Endothelial cell of umbilical vein (primary cell): ENCODE results near the gene TMEM151B. TPM values are rescaled to one million over a fixed set of nuclear protein-coding genes. Genes with fewer than 3 reads are reported as not detected.

Experiments
- BruUV-seq: library from RNA; stranded (reverse); fragments of 400-500 nt; replicated peaks from 2 replicates; lab custom pipeline; 2021; lab: Mats Ljungman, UMichigan
- CTCF ChIA-PET: fragments of 300-600, 350-600 bp; sonication (Branson Sonifier 250); formaldehyde crosslinking; loops from one replicate; lab custom pipeline; 2021; ENCODE audit warnings: antibody characterized with exemption, inconsistent platforms; lab: Charles Lee
- POLR2A ChIA-PET: fragments of 300-600, 350-600 bp; sonication (Branson Sonifier 250); formaldehyde crosslinking; loops from one replicate; lab custom pipeline; 2021; ENCODE audit warnings: antibody characterized with exemption, inconsistent platforms; lab: Charles Lee
- DNase-seq: peaks from one replicate; pipeline ENCODE4 v3.0.0-alpha.2; 2011; ENCODE audit warnings: low read depth, low spot score
- FAIRE-seq: peaks from 2 replicates; lab custom pipeline; 2011; peaks lifted over from hg19 to GRCh38; lab: Jason Lieb, UNC
- H2AFZ ChIP-seq: 2 replicates; pipeline ENCODE4 v1.6.0; 2012; ENCODE audit warnings: low read depth, low read length, control low read depth, inconsistent platforms
- H3K27ac ChIP-seq: 2 replicates; pipeline ENCODE4 v1.5.1; 2011; ENCODE audit warnings: low read depth, mild to moderate bottlenecking, control low read depth, low read length, moderate library complexity; ENCODE audit not compliant: insufficient read depth
- H3K27me3 ChIP-seq, 2 experiments: 2 replicates each; pipeline versions ENCODE4 v1.6.0 to v1.6.1; 2011; ENCODE audit warnings: low read length in 2 of 2, mixed read lengths in 1 of 2; ENCODE audit not compliant: control insufficient read depth in 2 of 2, insufficient read depth in 2 of 2
- H3K36me3 ChIP-seq, 2 experiments: 2 replicates in 1 of 2; 3 replicates in 1 of 2; pipeline ENCODE4 v1.5.1; 2011; ENCODE audit warnings: low read length in 2 of 2, mild to moderate bottlenecking in 1 of 2, moderate library complexity in 1 of 2; ENCODE audit not compliant: control insufficient read depth in 2 of 2, insufficient read depth in 2 of 2; ENCODE audit errors: extremely low read depth in 1 of 2
- H3K4me1 ChIP-seq: 3 replicates; pipeline ENCODE4 v1.5.1; 2011; ENCODE audit warnings: mild to moderate bottlenecking, low read length; ENCODE audit not compliant: control insufficient read depth, insufficient read depth; ENCODE audit errors: extremely low read depth
- H3K4me2 ChIP-seq: 2 replicates; pipeline ENCODE4 v1.6.1; 2011; ENCODE audit warnings: low read length, control low read depth, mixed read lengths; ENCODE audit not compliant: insufficient read depth
- H3K4me3 ChIP-seq, 3 experiments: fragments of 200-600 bp in 1 of 3; sonication (generic), shearing (Covaris generic) in 1 of 3; replicated peaks in 1 of 3; 2 replicates each; pipeline ENCODE4 v1.5.1; 2011 to 2016; ENCODE audit warnings: control low read depth in 3 of 3, low read length in 3 of 3, mild to moderate bottlenecking in 2 of 3, inconsistent platforms in 1 of 3, low read depth in 1 of 3, moderate library complexity in 1 of 3; ENCODE audit not compliant: insufficient read depth in 1 of 3
- H3K79me2 ChIP-seq: 2 replicates; pipeline ENCODE4 v1.6.0; 2012; ENCODE audit warnings: low read length, inconsistent platforms; ENCODE audit not compliant: control insufficient read depth, insufficient read depth
- H3K9ac ChIP-seq: replicated peaks from 2 replicates; pipeline ENCODE3; 2011; ENCODE audit warnings: low read length, control low read depth; ENCODE audit not compliant: insufficient read depth; ENCODE audit errors: extremely low read depth
- H3K9me1 ChIP-seq: replicated peaks from 3 replicates; pipeline ENCODE4 v1.6.0; 2011; ENCODE audit warnings: mild to moderate bottlenecking, low read length; ENCODE audit not compliant: control insufficient read depth, insufficient read depth; ENCODE audit errors: extremely low read depth
- H3K9me3 ChIP-seq: replicated peaks from 2 replicates; pipeline ENCODE4 v1.5.1; 2012; ENCODE audit warnings: low read length, inconsistent platforms; ENCODE audit not compliant: control insufficient read depth, insufficient read depth
- H4K20me1 ChIP-seq: replicated peaks from 2 replicates; pipeline ENCODE3; 2011; ENCODE audit warnings: mild to moderate bottlenecking, low read length; ENCODE audit not compliant: control insufficient read depth, insufficient read depth; ENCODE audit errors: extremely low read depth
- EZH2 ChIP-seq: IDR thresholded peaks from 2 replicates; pipeline ENCODE4 v1.6.1; 2012; ENCODE audit warnings: borderline replicate concordance, low read depth, mild to moderate bottlenecking, moderate library complexity, low read length, inconsistent platforms; ENCODE audit not compliant: severe bottlenecking
- FOS ChIP-seq: IDR thresholded peaks from 2 replicates; pipeline ENCODE4 v1.6.1; 2011; ENCODE audit warnings: mild to moderate bottlenecking, low read length, moderate library complexity, borderline replicate concordance; ENCODE audit not compliant: insufficient read depth
- GATA2 ChIP-seq: IDR thresholded peaks from 2 replicates; pipeline ENCODE4 v1.7.0; 2011; ENCODE audit warnings: low read depth, mild to moderate bottlenecking, moderate library complexity, mixed read lengths, low read length; ENCODE audit not compliant: insufficient read length, insufficient read depth
- JUN ChIP-seq: IDR thresholded peaks from 2 replicates; pipeline ENCODE4 v1.6.1; 2011; ENCODE audit warnings: borderline replicate concordance, low read depth; ENCODE audit not compliant: insufficient read length, insufficient read depth
- MAX ChIP-seq: IDR thresholded peaks from 2 replicates; pipeline ENCODE4 v1.6.1; 2011; ENCODE audit not compliant: insufficient read depth, insufficient read length
- MYC ChIP-seq: IDR thresholded peaks from one replicate; pipeline ENCODE4 v1.6.1; 2011; ENCODE audit warnings: mild to moderate bottlenecking, low read depth, low read length
- POLR2A ChIP-seq: IDR thresholded peaks from 2 replicates; pipeline ENCODE4 v1.6.1; 2012; ENCODE audit warnings: low read depth, mild to moderate bottlenecking, control low read depth, low read length
- POLR2AphosphoS5 ChIP-seq: IDR thresholded peaks from 2 replicates; pipeline ENCODE4 v1.6.1; 2012; ENCODE audit warnings: low read depth, mild to moderate bottlenecking, control low read depth, low read length, moderate library complexity; ENCODE audit not compliant: insufficient read depth
- dilution Hi-C: fragments of 300-500 bp; cut with MboI; formaldehyde crosslinking; loops from one replicate; pipeline ENCODE4 v1.15.0; 2019; ENCODE audit warnings: low sequenced_read_pairs; ENCODE audit not compliant: extremely low pct_ligation_motif_present
- intact Hi-C: fragments of 100-400 bp; cut with micrococcal nuclease; formaldehyde crosslinking; loops from one replicate; pipeline ENCODE4 v1.10.0; 2022
- polyA plus RNA-seq, 4 experiments: library from polyadenylated mRNA; depleted of rRNA in 3 of 4; stranded (reverse) in 3 of 4; unstranded in 1 of 4; fragments of >200 nt; gene quantifications; 2 replicates each; pipeline versions ENCODE4 v1.2.1 to v1.2.3, GENCODE V29; 2011 to 2012; ENCODE audit warnings: missing spikeins in 1 of 4
- total RNA-seq: library from RNA; stranded (reverse); gene quantifications from 2 replicates; pipeline ENCODE4 v1.2.3, GENCODE V29; 2021
- TF ChIP-seq, protein P1 (sequence below), 2 donors: IDR thresholded peaks; 1 replicate in 1 of 2; 2 replicates in 1 of 2; pipeline ENCODE4 v1.5.1; 2011; ENCODE audit warnings: low read length in 2 of 2, mild to moderate bottlenecking in 2 of 2, moderate library complexity in 2 of 2, control low read depth in 1 of 2, inconsistent platforms in 1 of 2, low read depth in 1 of 2; ENCODE audit not compliant: insufficient read depth in 1 of 2; ENCODE audit errors: extremely low read depth in 1 of 2

TMEM151B gene
- total and polyA plus RNA-seq, 2 donors (not counting 3 experiments of a cell fraction or from before 2014, with no cell fraction given) = 0.03 to 0.07 TPM

DNA sequence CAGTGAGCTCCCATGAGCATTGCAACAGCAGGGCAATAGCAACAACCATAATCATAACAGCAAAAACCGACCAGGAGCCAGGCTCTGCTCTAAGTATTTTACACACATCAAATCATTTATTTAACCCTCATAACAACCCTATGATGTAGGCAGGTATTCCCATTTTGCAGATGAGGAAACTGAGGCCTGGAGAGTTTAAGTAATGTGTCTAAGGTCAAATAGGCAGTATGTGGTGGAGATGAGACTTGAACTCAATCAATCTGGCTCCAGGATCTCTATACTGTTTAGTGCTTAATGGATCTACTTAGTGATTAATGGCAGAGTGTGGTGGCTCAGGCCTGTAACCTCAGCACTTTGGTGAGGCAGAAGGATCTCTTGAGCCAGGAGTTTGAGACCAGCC is 3.4 kb downstream of the TMEM151B start:
- H3K4me1 ChIP-seq = peaks cover 9% of the 10 kb centered on the region
- no peaks in the 10 kb centered on the region for H4K20me1 ChIP-seq
- ChIA-PET CTCF (interaction anchor here (0.8 to 0.9 kb wide), 2 partner anchors 31 to 64 kb away, joined by 4 to 6 read pairs; no protein-coding TSS in a partner anchor), POLR2A (no interaction called here)
- BruUV-seq = no TSS peak
- H3K9me3 ChIP-seq = no peaks in the 10 kb centered on the region
- H3K4me2 ChIP-seq = no peak overlapping the region
- no peak overlapping the region for H3K9ac ChIP-seq
- no peaks in the 10 kb centered on the region for H3K79me2 ChIP-seq
- no peak overlapping the region for H3K27ac ChIP-seq
- no peaks in the 10 kb centered on the region for H3K36me3 ChIP-seq
- FAIRE-seq (no peak), DNase-seq (no peak)
- intact Hi-C loops (no loop called here), dilution Hi-C loops (no loop called here)
- no peak overlapping the region for H2AFZ ChIP-seq
- H3K4me3 ChIP-seq = no peak overlapping the region
- H3K9me1 ChIP-seq = no peaks in the 10 kb centered on the region
- no peak for TF ChIP-seq POLR2A
- no peak for TF ChIP-seq MAX
- no peak for TF ChIP-seq EZH2
- TF ChIP-seq, protein P1, sequence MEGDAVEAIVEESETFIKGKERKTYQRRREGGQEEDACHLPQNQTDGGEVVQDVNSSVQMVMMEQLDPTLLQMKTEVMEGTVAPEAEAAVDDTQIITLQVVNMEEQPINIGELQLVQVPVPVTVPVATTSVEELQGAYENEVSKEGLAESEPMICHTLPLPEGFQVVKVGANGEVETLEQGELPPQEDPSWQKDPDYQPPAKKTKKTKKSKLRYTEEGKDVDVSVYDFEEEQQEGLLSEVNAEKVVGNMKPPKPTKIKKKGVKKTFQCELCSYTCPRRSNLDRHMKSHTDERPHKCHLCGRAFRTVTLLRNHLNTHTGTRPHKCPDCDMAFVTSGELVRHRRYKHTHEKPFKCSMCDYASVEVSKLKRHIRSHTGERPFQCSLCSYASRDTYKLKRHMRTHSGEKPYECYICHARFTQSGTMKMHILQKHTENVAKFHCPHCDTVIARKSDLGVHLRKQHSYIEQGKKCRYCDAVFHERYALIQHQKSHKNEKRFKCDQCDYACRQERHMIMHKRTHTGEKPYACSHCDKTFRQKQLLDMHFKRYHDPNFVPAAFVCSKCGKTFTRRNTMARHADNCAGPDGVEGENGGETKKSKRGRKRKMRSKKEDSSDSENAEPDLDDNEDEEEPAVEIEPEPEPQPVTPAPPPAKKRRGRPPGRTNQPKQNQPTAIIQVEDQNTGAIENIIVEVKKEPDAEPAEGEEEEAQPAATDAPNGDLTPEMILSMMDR (IDR thresholded peaks at IDR 0.05; ENCODE audit: extremely low read depth in 1 of 2, insufficient read depth in 1 of 2, low read depth in 1 of 2, low read length in 2 of 2) = no peak
- TF ChIP-seq POLR2AphosphoS5 = no peak
- no peak for TF ChIP-seq JUN
- TF ChIP-seq GATA2 = no peak
- no peak for TF ChIP-seq FOS
- no peak for TF ChIP-seq MYC
- peaks cover 34 to 59% of the 10 kb centered on the region in 2 experiments for H3K27me3 ChIP-seq
